HCT116 (cell line): ENCODE measurements around the gene MBTD1. TPM values are rescaled to one million over a fixed set of nuclear protein-coding genes. Genes with fewer than 3 reads are reported as not detected.

Experiments used
- ATAC-seq: fragments of 200-7000 bp; cut with Tn5 transposase; 2 replicates; pipeline ENCODE4 v1.9.1; 2020; ENCODE audit warnings: mild to moderate bottlenecking, moderate library complexity
- BruUV-seq: library from RNA; stranded (reverse); fragments of 400-500 nt; replicated peaks from 2 replicates; lab custom pipeline; 2021; lab: Mats Ljungman, UMichigan
- CTCF ChIA-PET: fragments of 300-600 bp; sonication (Branson Sonifier 250); formaldehyde crosslinking; loops from one replicate; lab custom pipeline; 2021; ENCODE audit warnings: antibody characterized with exemption; lab: Charles Lee
- POLR2A ChIA-PET: fragments of 300-600, 350-600 bp; sonication (Branson Sonifier 250); formaldehyde crosslinking; loops from one replicate; lab custom pipeline; 2021; ENCODE audit warnings: antibody characterized with exemption; lab: Charles Lee
- RAD21 ChIA-PET, 2 experiments: fragments of 300-600 bp; sonication (Branson Sonifier 250); formaldehyde crosslinking; loops; one replicate each; lab custom pipeline; 2023; ENCODE audit warnings: low total read pairs in 2 of 2; ENCODE audit not compliant: uncharacterized antibody in 2 of 2, unreplicated experiment in 2 of 2, low non-redundant PET in 1 of 2; lab: Charles Lee
- DNase-seq: peaks from one replicate; pipeline ENCODE4 v3.0.0-alpha.2; 2010; ENCODE audit warnings: low read depth, low spot score
- H2AFZ ChIP-seq: fragments of 200-600 bp; shearing (Covaris generic), sonication (generic); 2 replicates; pipeline ENCODE4 v1.6.1; 2017; ENCODE audit warnings: low read depth, mixed run types, mixed read lengths, antibody characterized with exemption, low read length; ENCODE audit not compliant: poor library complexity, severe bottlenecking
- H3K27ac ChIP-seq: 2 replicates; pipeline ENCODE4 v1.5.1; 2012; ENCODE audit warnings: low read depth, low read length
- H3K27me3 ChIP-seq: fragments of 200-600 bp; sonication (generic); 2 replicates; pipeline ENCODE4 v1.6.1; 2016; ENCODE audit warnings: mixed run types, low read length, mixed read lengths; ENCODE audit not compliant: insufficient read depth
- H3K36me3 ChIP-seq, 2 experiments: fragments of 200-500 bp in 1 of 2; fragments of 200-600 bp in 1 of 2; sonication (Bioruptor generic) in 1 of 2; sonication (generic) in 1 of 2; 2 replicates each; pipeline versions ENCODE4 v1.5.1 to v1.6.1; 2014 to 2016; ENCODE audit warnings: low read length in 2 of 2, inconsistent platforms in 1 of 2, mixed read lengths in 1 of 2, mixed run types in 1 of 2; ENCODE audit not compliant: insufficient read depth in 2 of 2, control insufficient read depth in 1 of 2
- H3K4me1 ChIP-seq, 2 experiments: fragments of 200-600 bp in 1 of 2; sonication (generic) in 1 of 2; 2 replicates each; pipeline versions ENCODE4 v1.5.1 to v1.6.1; 2012 to 2017; ENCODE audit warnings: low read length in 2 of 2, inconsistent platforms in 1 of 2, mild to moderate bottlenecking in 1 of 2, mixed read lengths in 1 of 2, mixed run types in 1 of 2, moderate library complexity in 1 of 2; ENCODE audit not compliant: insufficient read depth in 2 of 2, control insufficient read depth in 1 of 2
- H3K4me2 ChIP-seq: fragments of 200-600 bp; sonication (generic); 2 replicates; pipeline ENCODE4 v1.6.1; 2017; ENCODE audit warnings: mixed run types, low read length, mixed read lengths
- H3K4me3 ChIP-seq, 2 experiments: fragments of 200-600 bp in 1 of 2; sonication (generic) in 1 of 2; replicated peaks in 1 of 2; 2 replicates each; pipeline ENCODE4 v1.5.1; 2011 to 2016; ENCODE audit warnings: low read length in 2 of 2, control low read depth in 1 of 2, low read depth in 1 of 2, mild to moderate bottlenecking in 1 of 2, mixed read lengths in 1 of 2, mixed run types in 1 of 2
- H3K79me2 ChIP-seq: fragments of 200-600 bp; sonication (generic); 2 replicates; pipeline ENCODE4 v1.6.1; 2017; ENCODE audit warnings: mild to moderate bottlenecking, mixed run types, low read length, moderate library complexity, mixed read lengths; ENCODE audit not compliant: insufficient read depth
- H3K9ac ChIP-seq: fragments of 200-600 bp; sonication (generic); 2 replicates; pipeline ENCODE4 v1.6.1; 2016; ENCODE audit warnings: low read length, mixed read lengths
- H3K9me2 ChIP-seq: fragments of 200-600 bp; sonication (generic), shearing (Covaris generic); 2 replicates; pipeline ENCODE4 v1.6.1; 2017; ENCODE audit warnings: mixed run types, mild to moderate bottlenecking, moderate library complexity; ENCODE audit not compliant: insufficient read depth
- H3K9me3 ChIP-seq, 2 experiments: fragments of 200-500 bp in 1 of 2; fragments of 200-600 bp in 1 of 2; sonication (Bioruptor generic) in 1 of 2; sonication (generic) in 1 of 2; 2 replicates each; pipeline ENCODE4 v1.6.1; 2014 to 2017; ENCODE audit warnings: low read length in 2 of 2, mixed read lengths in 2 of 2, inconsistent platforms in 1 of 2, low read depth in 1 of 2, mild to moderate bottlenecking in 1 of 2, mixed run types in 1 of 2, moderate library complexity in 1 of 2; ENCODE audit not compliant: control insufficient read depth in 1 of 2, insufficient read depth in 1 of 2
- H4K20me1 ChIP-seq: fragments of 200-600 bp; sonication (generic), shearing (Covaris generic); 2 replicates; pipeline ENCODE4 v1.6.1; 2017; ENCODE audit warnings: mixed run types, mild to moderate bottlenecking, moderate library complexity; ENCODE audit not compliant: insufficient read depth
- CEBPB ChIP-seq: IDR thresholded peaks from 2 replicates; pipeline ENCODE4 v1.6.1; 2012; ENCODE audit warnings: low read depth
- CTCF ChIP-seq, 3 experiments: fragments of 200-600 bp in 1 of 3; sonication (generic) in 1 of 3; IDR thresholded peaks in 2 of 3; conservative IDR thresholded peaks in 1 of 3; 2 replicates each; pipeline ENCODE4 v1.5.1; 2012 to 2017; ENCODE audit warnings: low read depth in 2 of 3, low read length in 2 of 3, antibody characterized with exemption in 1 of 3, borderline replicate concordance in 1 of 3, control low read depth in 1 of 3, mild to moderate bottlenecking in 1 of 3, mixed read lengths in 1 of 3, mixed run types in 1 of 3, moderate library complexity in 1 of 3; ENCODE audit not compliant: insufficient read depth in 1 of 3
- EGR1 ChIP-seq: IDR thresholded peaks from 2 replicates; pipeline ENCODE4 v1.6.1; 2012; ENCODE audit warnings: low read depth
- EZH2phosphoT487 ChIP-seq: fragments of 200-600 bp; IDR thresholded peaks from 2 replicates; pipeline ENCODE4 v1.6.1; 2018; ENCODE audit warnings: antibody characterized with exemption, borderline replicate concordance
- FOSL1 ChIP-seq: IDR thresholded peaks from 2 replicates; pipeline ENCODE4 v1.6.1; 2012; ENCODE audit warnings: low read depth
- JUND ChIP-seq: IDR thresholded peaks from 2 replicates; pipeline ENCODE4 v1.6.1; 2012
- POLR2A ChIP-seq: IDR thresholded peaks from 2 replicates; pipeline ENCODE4 v1.7.0; 2011; ENCODE audit warnings: borderline replicate concordance; ENCODE audit not compliant: insufficient read depth, insufficient read length; ENCODE audit errors: extremely low read depth
- POLR2AphosphoS5 ChIP-seq: IDR thresholded peaks from 2 replicates; pipeline ENCODE4 v1.6.1; 2011; ENCODE audit warnings: mild to moderate bottlenecking, low read depth, low read length, moderate library complexity
- TCF7L2 ChIP-seq: IDR thresholded peaks from 2 replicates; pipeline ENCODE4 v1.7.0; 2011; ENCODE audit warnings: borderline replicate concordance, inconsistent platforms; ENCODE audit not compliant: insufficient read depth, insufficient read length; ENCODE audit errors: extremely low read depth
- YY1 ChIP-seq: IDR thresholded peaks from 2 replicates; pipeline ENCODE4 v1.6.1; 2011; ENCODE audit warnings: low read length, low read depth, moderate library complexity, mild to moderate bottlenecking; ENCODE audit not compliant: insufficient replicate concordance; ENCODE audit errors: extremely low read depth
- ZBTB33 ChIP-seq: IDR thresholded peaks from 2 replicates; pipeline ENCODE4 v1.6.1; 2011; ENCODE audit warnings: mild to moderate bottlenecking, low read length, moderate library complexity; ENCODE audit not compliant: insufficient replicate concordance; ENCODE audit errors: extremely low read depth
- ZFX ChIP-seq: fragments of 450-650 bp; IDR thresholded peaks from 2 replicates; pipeline ENCODE4 v1.6.1; 2017
- intact Hi-C: fragments of 100-400 bp; cut with micrococcal nuclease; formaldehyde crosslinking; loops from 2 replicates; pipeline ENCODE4 v1.10.0; 2022
- total RNA-seq: library from RNA; stranded (reverse); gene quantifications from one replicate; pipeline ENCODE4 v1.2.1, GENCODE V29; 2021; ENCODE audit not compliant: unreplicated experiment
- TF ChIP-seq, protein P1 (sequence below): IDR thresholded peaks from 2 replicates; pipeline ENCODE4 v1.6.1; 2012; ENCODE audit warnings: low read depth
- TF ChIP-seq, protein P2 (sequence below): IDR thresholded peaks from 2 replicates; pipeline ENCODE4 v1.6.1; 2012

Gene MBTD1
- total RNA-seq, 1 experiment from 2014 or later: 27.3 TPM

GRCh38 chr17:51272812-51273211, 13.0 kb upstream of the MBTD1 start:
- BruUV-seq: no TSS peak
- Histone ChIP-seq H3K4me3 (no peak overlapping the region), H3K4me1 (no peaks in the 10 kb centered on the region), H3K9me2 (no peaks in the 10 kb centered on the region), H3K4me2 (no peak overlapping the region), H3K79me2 (peaks cover 65% of the 10 kb centered on the region), H3K36me3 (peaks cover 63 to 76% of the 10 kb centered on the region in 2 experiments), H3K9ac (no peak overlapping the region)
- intact Hi-C loops: no loop called here
- no peak for DNase-seq
- ChIA-PET CTCF (no interaction called here), POLR2A (no interaction called here)
- no peak for TF ChIP-seq CEBPB
- no peak for TF ChIP-seq EZH2phosphoT487
- TF ChIP-seq TCF7L2: no peak
- no peak for TF ChIP-seq FOSL1
- TF ChIP-seq, protein P1, sequence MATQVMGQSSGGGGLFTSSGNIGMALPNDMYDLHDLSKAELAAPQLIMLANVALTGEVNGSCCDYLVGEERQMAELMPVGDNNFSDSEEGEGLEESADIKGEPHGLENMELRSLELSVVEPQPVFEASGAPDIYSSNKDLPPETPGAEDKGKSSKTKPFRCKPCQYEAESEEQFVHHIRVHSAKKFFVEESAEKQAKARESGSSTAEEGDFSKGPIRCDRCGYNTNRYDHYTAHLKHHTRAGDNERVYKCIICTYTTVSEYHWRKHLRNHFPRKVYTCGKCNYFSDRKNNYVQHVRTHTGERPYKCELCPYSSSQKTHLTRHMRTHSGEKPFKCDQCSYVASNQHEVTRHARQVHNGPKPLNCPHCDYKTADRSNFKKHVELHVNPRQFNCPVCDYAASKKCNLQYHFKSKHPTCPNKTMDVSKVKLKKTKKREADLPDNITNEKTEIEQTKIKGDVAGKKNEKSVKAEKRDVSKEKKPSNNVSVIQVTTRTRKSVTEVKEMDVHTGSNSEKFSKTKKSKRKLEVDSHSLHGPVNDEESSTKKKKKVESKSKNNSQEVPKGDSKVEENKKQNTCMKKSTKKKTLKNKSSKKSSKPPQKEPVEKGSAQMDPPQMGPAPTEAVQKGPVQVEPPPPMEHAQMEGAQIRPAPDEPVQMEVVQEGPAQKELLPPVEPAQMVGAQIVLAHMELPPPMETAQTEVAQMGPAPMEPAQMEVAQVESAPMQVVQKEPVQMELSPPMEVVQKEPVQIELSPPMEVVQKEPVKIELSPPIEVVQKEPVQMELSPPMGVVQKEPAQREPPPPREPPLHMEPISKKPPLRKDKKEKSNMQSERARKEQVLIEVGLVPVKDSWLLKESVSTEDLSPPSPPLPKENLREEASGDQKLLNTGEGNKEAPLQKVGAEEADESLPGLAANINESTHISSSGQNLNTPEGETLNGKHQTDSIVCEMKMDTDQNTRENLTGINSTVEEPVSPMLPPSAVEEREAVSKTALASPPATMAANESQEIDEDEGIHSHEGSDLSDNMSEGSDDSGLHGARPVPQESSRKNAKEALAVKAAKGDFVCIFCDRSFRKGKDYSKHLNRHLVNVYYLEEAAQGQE: no peak
- no peak for TF ChIP-seq JUND
- no peak for TF ChIP-seq POLR2AphosphoS5
- no peak for TF ChIP-seq YY1
- no peak for TF ChIP-seq ZFX
- TF ChIP-seq, protein P2, sequence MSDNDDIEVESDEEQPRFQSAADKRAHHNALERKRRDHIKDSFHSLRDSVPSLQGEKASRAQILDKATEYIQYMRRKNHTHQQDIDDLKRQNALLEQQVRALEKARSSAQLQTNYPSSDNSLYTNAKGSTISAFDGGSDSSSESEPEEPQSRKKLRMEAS: no peak
- TF ChIP-seq EGR1: no peak
- TF ChIP-seq POLR2A: no peak
- TF ChIP-seq CTCF (IDR thresholded peaks at IDR 0.05 in 2 of 3, conservative IDR thresholded peaks at IDR 0.05 in 1 of 3; ENCODE audit: borderline replicate concordance in 1 of 3, insufficient read depth in 1 of 3, low read depth in 2 of 3, low read length in 2 of 3): no peak
- no peak for TF ChIP-seq ZBTB33
- TF ChIP-seq, all 23 proteins: peak for 0
- Histone ChIP-seq H3K27ac (no peak overlapping the region), H2AFZ (no peak overlapping the region), H3K27me3 (no peaks in the 10 kb centered on the region), H4K20me1 (peaks cover 12% of the 10 kb centered on the region; the same call in 1 of the 2 replicates), H3K9me3 (no peaks in the 10 kb centered on the region)
- RAD21 ChIA-PET: no interaction called here
- no peak for ATAC-seq
